PC-3 (cell line): ENCODE measurements around the gene FOXJ3.

Experiments used
- CTCF ChIP-seq: fragments of 300-600 bp; sonication (generic); conservative IDR thresholded peaks from 2 replicates; pipeline ENCODE4 v1.5.1; 2017; ENCODE audit warnings: antibody characterized with exemption, low read depth, mild to moderate bottlenecking, low read length
- EZH2 ChIP-seq: fragments of 300-600 bp; sonication (generic); IDR thresholded peaks from one replicate; pipeline ENCODE4 v1.6.1; 2017; ENCODE audit warnings: antibody characterized with exemption, mild to moderate bottlenecking, low read length; ENCODE audit not compliant: unreplicated experiment
- EZH2phosphoT487 ChIP-seq: fragments of 300-600 bp; sonication (generic); IDR thresholded peaks from 2 replicates; pipeline ENCODE4 v1.6.1; 2018; ENCODE audit warnings: mild to moderate bottlenecking, antibody characterized with exemption, low read length, borderline replicate concordance

- TF ChIP-seq EZH2 (no peak), CTCF (no peak), EZH2phosphoT487 (no peak)
Observed at GRCh38 chr1:42214447-42214871, 120.6 kb downstream of the FOXJ3 start.
